SK-N-SH (cell line): ENCODE data around the gene KRT3.

Experiments used
- CHD2 ChIP-seq: fragments of 150-350 bp; IDR thresholded peaks from 2 replicates; pipeline ENCODE4 v1.6.1; 2018; ENCODE audit warnings: low read length; ENCODE audit not compliant: partially characterized antibody
- EP300 ChIP-seq, 2 experiments: IDR thresholded peaks; 2 replicates each; pipeline versions ENCODE4 v1.4.0 to v1.6.1; 2012; ENCODE audit warnings: borderline replicate concordance in 1 of 2, low read depth in 1 of 2, low read length in 1 of 2
- EZH2phosphoT487 ChIP-seq: fragments of 200-600 bp; sonication (generic); IDR thresholded peaks from 2 replicates; pipeline ENCODE4 v1.6.1; 2017; ENCODE audit warnings: low read depth, mixed run types, mild to moderate bottlenecking, antibody characterized with exemption, moderate library complexity, borderline replicate concordance
- JUND ChIP-seq: IDR thresholded peaks from 2 replicates; pipeline ENCODE4 v1.4.0; 2012
- MXI1 ChIP-seq: IDR thresholded peaks from 2 replicates; pipeline ENCODE4 v1.6.1; 2012; ENCODE audit warnings: mild to moderate bottlenecking, low read depth, low read length, improper control_type of control experiment
- REST ChIP-seq: IDR thresholded peaks from 2 replicates; pipeline ENCODE4 v1.6.1; 2012; ENCODE audit warnings: mild to moderate bottlenecking, low read depth, low read length, moderate library complexity
- RFX5 ChIP-seq: IDR thresholded peaks from 2 replicates; pipeline ENCODE4 v1.6.1; 2012; ENCODE audit warnings: mild to moderate bottlenecking, improper control_type of control experiment, low read length
- SIN3A ChIP-seq: IDR thresholded peaks from 2 replicates; pipeline ENCODE4 v1.6.1; 2012; ENCODE audit warnings: low read depth, mild to moderate bottlenecking, low read length, moderate library complexity, borderline replicate concordance
- ZBTB33 ChIP-seq: IDR thresholded peaks from 2 replicates; pipeline ENCODE4 v1.4.0; 2012; ENCODE audit warnings: low read depth, borderline replicate concordance
- TF ChIP-seq, protein P1 (sequence below): fragments of 200-600 bp; sonication (generic); IDR thresholded peaks from 2 replicates; pipeline ENCODE4 v1.6.1; 2017; ENCODE audit warnings: antibody characterized with exemption, mild to moderate bottlenecking, moderate library complexity
- TF ChIP-seq, protein P2 (sequence below): IDR thresholded peaks from 2 replicates; pipeline ENCODE4 v1.4.0; 2012; ENCODE audit warnings: low read depth
- TF ChIP-seq, protein P3 (sequence below): fragments of 150-350 bp; IDR thresholded peaks from 2 replicates; pipeline ENCODE4 v1.6.1; 2016; ENCODE audit warnings: mild to moderate bottlenecking, low read depth, low read length

DNA sequence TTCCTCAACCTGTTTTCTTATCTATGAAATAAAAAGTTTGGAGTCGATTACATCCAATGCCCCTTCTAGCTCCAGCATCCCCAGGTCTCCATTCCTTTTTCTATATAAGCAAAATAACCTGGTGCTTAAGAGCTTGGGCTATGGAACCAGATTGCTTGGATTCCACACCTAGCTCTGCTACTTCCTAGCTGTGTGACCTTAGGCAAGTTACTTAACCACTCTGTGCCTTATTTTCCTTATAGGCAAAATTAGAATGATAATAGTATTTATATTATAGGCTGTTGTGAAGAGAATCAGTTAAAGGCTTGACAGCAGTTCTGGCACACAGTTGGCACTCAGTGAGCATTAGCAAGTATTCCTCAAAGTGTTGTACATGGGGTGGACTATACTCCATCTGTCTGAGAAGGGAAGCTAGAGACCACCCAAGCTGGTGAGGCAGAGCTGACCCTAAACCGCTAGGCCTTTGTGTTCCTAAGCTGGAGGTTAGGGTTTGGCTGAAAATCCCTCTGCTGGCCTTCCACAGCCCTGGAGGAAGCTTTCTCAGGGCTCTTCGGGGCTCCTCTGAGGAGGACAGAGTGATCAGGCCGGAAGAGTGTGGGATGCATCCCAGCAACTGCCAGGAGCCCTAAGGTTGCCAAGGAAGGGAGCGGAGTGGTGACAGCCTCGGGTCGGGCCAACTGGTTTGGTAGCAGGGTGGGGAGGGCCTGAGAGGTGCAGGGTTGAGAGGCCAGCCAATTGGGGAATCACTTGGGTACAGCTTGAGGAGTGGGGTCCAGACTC lies 24.0 kb upstream of the KRT3 start:
- TF ChIP-seq, protein P1, sequence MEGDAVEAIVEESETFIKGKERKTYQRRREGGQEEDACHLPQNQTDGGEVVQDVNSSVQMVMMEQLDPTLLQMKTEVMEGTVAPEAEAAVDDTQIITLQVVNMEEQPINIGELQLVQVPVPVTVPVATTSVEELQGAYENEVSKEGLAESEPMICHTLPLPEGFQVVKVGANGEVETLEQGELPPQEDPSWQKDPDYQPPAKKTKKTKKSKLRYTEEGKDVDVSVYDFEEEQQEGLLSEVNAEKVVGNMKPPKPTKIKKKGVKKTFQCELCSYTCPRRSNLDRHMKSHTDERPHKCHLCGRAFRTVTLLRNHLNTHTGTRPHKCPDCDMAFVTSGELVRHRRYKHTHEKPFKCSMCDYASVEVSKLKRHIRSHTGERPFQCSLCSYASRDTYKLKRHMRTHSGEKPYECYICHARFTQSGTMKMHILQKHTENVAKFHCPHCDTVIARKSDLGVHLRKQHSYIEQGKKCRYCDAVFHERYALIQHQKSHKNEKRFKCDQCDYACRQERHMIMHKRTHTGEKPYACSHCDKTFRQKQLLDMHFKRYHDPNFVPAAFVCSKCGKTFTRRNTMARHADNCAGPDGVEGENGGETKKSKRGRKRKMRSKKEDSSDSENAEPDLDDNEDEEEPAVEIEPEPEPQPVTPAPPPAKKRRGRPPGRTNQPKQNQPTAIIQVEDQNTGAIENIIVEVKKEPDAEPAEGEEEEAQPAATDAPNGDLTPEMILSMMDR, result no peak
- no peak for TF ChIP-seq EZH2phosphoT487
- TF ChIP-seq EP300 (IDR thresholded peaks at IDR 0.05; ENCODE audit: borderline replicate concordance in 1 of 2, low read depth in 1 of 2, low read length in 1 of 2), result no peak
- no peak for TF ChIP-seq SIN3A
- no peak for TF ChIP-seq REST
- no peak for TF ChIP-seq CHD2
- no peak for TF ChIP-seq JUND
- TF ChIP-seq MXI1, result no peak
- TF ChIP-seq RFX5, result no peak
- TF ChIP-seq ZBTB33, result no peak
- TF ChIP-seq, protein P2, sequence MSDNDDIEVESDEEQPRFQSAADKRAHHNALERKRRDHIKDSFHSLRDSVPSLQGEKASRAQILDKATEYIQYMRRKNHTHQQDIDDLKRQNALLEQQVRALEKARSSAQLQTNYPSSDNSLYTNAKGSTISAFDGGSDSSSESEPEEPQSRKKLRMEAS, result no peak
- TF ChIP-seq, protein P3, sequence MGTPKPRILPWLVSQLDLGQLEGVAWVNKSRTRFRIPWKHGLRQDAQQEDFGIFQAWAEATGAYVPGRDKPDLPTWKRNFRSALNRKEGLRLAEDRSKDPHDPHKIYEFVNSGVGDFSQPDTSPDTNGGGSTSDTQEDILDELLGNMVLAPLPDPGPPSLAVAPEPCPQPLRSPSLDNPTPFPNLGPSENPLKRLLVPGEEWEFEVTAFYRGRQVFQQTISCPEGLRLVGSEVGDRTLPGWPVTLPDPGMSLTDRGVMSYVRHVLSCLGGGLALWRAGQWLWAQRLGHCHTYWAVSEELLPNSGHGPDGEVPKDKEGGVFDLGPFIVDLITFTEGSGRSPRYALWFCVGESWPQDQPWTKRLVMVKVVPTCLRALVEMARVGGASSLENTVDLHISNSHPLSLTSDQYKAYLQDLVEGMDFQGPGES, result no peak
